Fibroblast of villous mesenchyme (primary cell): ENCODE results near the gene UBXN1. TPM values are rescaled to one million over a fixed set of nuclear protein-coding genes. Genes with fewer than 3 reads are reported as not detected.
"Not testable (repeated sequence)": the region's sequence is repeated elsewhere in the genome, so short reads cannot be mapped to it uniquely, and the experiment has no call there.

Experiments
- DNase-seq: peaks from one replicate; pipeline ENCODE4 v3.0.0-alpha.2; 2010; ENCODE audit warnings: low read depth
- H3K4me3 ChIP-seq: 2 replicates; pipeline ENCODE4 v1.5.1; 2011; ENCODE audit warnings: low read depth, mild to moderate bottlenecking, low read length
- total RNA-seq: library from RNA; depleted of rRNA; stranded (reverse); fragments of >200 nt; gene quantifications from 2 replicates; pipeline ENCODE4 v1.2.3, GENCODE V29; 2012
- TF ChIP-seq, protein P1 (sequence below): IDR thresholded peaks from 2 replicates; pipeline ENCODE4 v1.5.1; 2012; ENCODE audit warnings: low read depth, mild to moderate bottlenecking, low read length; ENCODE audit not compliant: insufficient read depth

UBXN1 gene
- total RNA-seq, 1 donor = 52.7 TPM

DNA sequence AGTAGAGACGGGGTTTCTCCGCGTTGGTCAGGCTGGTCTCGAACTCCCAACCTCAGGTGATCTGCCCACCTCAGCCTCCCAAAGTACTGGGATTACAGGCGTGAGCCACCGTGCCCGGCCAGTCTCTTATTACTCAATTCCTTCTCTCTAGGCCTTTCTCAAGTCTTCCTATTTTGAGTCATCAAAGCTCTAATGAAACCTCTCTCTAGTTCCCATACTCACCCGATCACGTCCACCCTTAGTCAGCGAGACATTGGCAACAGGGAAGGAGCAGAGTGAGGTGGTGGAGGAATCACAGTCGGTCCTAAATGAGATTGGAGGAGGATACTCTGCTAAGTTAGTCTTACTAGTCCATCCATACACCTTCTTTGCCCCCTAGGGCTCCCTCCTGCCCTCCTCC is 23.4 kb upstream of the UBXN1 start:
- TF ChIP-seq, protein P1, sequence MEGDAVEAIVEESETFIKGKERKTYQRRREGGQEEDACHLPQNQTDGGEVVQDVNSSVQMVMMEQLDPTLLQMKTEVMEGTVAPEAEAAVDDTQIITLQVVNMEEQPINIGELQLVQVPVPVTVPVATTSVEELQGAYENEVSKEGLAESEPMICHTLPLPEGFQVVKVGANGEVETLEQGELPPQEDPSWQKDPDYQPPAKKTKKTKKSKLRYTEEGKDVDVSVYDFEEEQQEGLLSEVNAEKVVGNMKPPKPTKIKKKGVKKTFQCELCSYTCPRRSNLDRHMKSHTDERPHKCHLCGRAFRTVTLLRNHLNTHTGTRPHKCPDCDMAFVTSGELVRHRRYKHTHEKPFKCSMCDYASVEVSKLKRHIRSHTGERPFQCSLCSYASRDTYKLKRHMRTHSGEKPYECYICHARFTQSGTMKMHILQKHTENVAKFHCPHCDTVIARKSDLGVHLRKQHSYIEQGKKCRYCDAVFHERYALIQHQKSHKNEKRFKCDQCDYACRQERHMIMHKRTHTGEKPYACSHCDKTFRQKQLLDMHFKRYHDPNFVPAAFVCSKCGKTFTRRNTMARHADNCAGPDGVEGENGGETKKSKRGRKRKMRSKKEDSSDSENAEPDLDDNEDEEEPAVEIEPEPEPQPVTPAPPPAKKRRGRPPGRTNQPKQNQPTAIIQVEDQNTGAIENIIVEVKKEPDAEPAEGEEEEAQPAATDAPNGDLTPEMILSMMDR = no peak
- DNase-seq = no peak
- H3K4me3 ChIP-seq = no peak overlapping the region

DNA sequence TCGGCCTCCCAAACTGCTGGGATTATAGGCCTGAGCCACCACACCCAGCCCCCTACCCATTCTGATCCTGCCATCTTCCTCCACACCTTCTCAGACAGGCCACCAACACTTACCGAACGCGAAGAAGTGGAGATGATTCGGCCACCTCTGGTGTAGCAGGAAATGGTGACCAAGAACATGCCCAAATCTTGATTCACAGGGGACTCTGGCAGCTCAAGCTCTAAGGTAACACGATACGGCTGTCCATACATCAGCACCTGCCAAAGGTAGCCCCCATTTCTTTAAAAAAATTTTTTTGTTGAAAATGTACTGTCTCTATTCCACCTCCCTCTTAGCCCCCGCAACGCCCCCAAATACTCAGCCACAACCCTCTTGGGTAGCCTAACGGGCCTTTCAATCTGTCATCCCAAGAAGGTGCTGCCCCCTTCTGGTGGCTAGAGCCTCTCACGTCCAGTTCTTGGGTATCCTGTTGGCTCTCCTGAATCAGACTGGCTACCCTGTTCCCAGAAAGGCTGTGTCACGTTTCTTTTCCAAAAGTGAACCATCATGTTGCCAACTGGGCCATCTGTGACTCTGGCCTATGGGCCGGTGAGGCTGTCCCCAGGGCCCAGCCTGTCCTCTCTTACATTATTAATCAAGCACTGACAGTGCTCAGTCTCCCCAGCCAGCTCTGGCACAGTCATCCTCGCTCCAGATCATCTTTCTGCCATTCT is 15.7 kb upstream of the UBXN1 start:
- TF ChIP-seq, protein P1 = peak; percentile 93
- DNase-seq = peak; percentile 85

DNA sequence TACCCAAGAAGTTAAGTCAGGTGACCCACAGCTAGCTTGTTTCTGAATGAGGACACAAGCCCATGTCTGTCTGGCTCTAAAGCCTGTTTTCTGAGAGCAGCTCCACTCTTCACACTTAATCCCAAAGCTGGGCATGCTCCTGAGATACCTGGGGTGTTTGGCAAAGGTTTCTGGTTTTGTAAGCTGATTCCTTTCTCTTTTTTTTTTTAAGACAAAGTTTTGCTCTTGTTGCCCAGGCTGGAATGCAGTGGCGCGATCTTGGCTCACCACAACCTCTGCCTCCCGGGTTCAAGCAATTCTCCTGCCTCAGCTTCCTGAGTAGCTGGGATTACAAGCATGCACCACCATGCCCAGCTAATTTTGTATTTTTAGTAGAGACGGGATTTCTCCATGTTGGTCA is 14.8 kb upstream of the UBXN1 start:
- not testable (repeated sequence) for H3K4me3 ChIP-seq, DNase-seq

More for the DNA sequence above, 15.7 kb upstream of the UBXN1 start:
- no peak overlapping the region for H3K4me3 ChIP-seq

DNA sequence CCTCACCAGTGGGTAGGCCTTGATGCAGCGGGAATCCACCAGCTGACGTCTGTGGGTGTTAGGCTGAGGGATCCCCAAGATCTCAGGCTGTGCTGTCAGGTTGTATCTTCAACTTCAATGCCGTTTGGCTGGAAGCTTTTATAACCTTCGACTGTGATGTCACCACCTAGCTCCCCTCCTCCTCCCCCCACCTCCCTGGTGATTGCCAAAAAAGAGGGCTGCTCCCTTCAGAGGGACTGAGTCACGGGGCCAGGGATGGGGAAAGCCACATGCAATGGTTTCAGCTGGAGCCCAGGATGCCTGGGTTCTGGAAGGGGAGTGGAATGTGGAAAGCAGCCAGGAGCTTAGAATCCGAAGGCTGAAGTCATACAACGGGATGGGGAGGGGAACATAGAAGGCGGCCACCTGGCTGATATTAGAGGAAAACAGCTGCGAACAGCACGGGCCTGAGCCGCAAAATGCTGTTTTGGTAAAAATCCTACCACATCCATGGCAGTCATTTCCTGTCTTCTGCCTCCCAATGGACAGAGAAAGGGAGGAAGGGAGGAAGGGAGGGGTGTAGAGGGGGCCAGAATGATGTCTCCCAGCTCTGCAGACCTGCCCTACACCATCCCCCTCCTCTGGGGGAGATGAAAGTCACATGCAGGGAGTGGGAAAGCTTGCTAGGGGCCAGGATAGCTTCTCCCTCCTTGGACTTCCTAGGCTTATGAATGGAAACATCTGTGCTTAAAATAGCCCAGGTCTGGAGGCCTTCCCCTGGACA is 10.7 kb upstream of the UBXN1 start, which contains the start of gene LRRN4CL:
TSS of gene LRRN4CL (minus strand) at position 110 of the 763 bp plus-strand sequence. CDS start 1,022 bp downstream, outside the sequence.
- peak; percentile 93 for DNase-seq
- TF ChIP-seq, protein P1 = no peak
- peak within 1 kb of the TSS; percentile 36 for H3K4me3 ChIP-seq

DNA sequence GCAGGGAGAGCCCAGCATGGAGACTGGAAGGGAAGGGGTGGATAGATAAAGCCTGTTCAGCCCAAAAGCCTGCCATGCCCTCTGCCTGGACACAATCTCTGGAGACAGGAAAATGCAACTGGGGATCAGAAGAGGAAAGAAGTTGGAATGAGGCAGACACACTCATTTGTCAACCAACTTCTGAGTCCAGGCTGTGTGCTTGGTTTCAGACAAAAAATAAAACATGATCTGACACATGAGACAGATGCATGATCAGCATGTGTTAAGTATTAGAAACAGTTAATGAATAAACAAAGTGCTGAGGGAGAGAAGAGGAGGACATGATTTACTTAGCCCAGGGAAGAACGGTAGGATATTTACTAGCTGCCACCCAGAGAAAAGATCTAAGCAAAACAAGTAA is 9.6 kb upstream of the UBXN1 start:
- TF ChIP-seq, protein P1 = no peak
- DNase-seq = peak; percentile 18
- H3K4me3 ChIP-seq = peak overlapping the region; percentile 27

DNA sequence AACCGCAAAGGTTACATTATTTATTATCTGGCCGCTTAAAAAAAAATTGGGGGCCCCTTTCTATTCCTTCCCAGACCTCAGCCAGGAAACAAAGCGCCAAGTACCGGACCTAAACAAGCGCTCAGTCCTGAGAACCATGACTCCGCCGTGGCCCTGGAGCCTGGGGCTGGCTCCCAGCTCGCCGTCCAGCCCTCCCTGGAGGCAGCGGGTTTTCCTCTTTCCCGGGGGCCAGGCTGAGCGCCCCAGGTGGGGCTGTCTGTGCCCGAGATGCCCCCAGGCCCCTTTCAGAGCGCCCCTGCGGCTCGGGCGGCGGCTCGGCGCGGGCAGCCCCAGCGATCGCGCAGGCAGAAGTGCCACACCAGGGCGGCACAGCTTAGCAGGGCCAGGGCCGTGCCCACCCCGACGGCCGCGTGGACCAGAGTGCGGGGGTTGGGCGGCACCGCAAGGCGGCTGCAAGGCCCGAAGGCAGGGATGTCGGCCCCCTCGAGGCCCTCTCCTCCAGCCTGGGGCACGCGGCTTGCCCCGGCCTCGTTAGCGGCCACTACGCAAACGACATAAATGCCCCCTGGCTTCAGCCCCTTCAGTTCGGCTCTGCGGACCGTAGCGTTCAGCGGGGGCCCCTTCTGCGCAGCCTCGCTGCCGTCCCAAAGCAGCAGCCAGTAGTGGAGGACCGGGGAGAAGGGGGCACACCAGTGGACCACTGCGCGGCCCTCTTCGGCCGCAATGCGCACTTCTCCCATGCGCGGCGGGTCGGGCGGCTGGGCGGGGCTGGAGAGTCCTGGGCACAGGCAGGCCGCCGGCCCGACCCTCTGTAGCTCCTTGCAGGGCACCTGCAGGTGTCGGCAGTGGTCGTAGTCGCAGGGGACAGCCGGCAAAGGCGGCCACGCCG is 8.9 kb upstream of the UBXN1 start:
- H3K4me3 ChIP-seq = peak overlapping the region; percentile 27
- TF ChIP-seq, protein P1 = no peak
- no peak for DNase-seq
